Uterus (tissue), 4 donors: ENCODE results near the gene BRF1. TPM values are rescaled to one million over a fixed set of nuclear protein-coding genes. Genes with fewer than 3 reads are reported as not detected.

Experiments used
- DNase-seq, 2 donors: peaks; one replicate each; pipeline ENCODE4 v3.0.0-alpha.2; 2019 to 2020
- H3K27ac ChIP-seq, 2 donors: fragments of 200-600 bp; sonication (generic); 1 replicate in 1 of 2; 2 replicates in 1 of 2; pipeline ENCODE4 v1.5.1; 2016 to 2018
- H3K27me3 ChIP-seq, 2 donors: fragments of 200-600 bp; sonication (generic); one replicate each; pipeline ENCODE4 v1.5.1; 2018 to 2019; ENCODE audit warnings: control low read depth in 1 of 2
- H3K36me3 ChIP-seq, 2 donors: fragments of 200-600 bp; sonication (generic); one replicate each; pipeline ENCODE4 v1.5.1; 2019; ENCODE audit warnings: control low read depth in 1 of 2
- H3K4me1 ChIP-seq, 2 donors: fragments of 200-600 bp; sonication (generic); one replicate each; pipeline ENCODE4 v1.5.1; 2018 to 2019; ENCODE audit warnings: control low read depth in 1 of 2
- H3K4me3 ChIP-seq, 2 donors: fragments of 200-600 bp; sonication (generic); 1 replicate in 1 of 2; 2 replicates in 1 of 2; pipeline ENCODE4 v1.5.1; 2018 to 2019; ENCODE audit warnings: mild to moderate bottlenecking in 1 of 2
- H3K9me3 ChIP-seq, 2 donors: fragments of 200-600 bp; sonication (generic); one replicate each; pipeline ENCODE4 v1.5.1; 2019; ENCODE audit warnings: control low read depth in 1 of 2
- CTCF ChIP-seq, 4 experiments: fragments of 200-600 bp in 2 of 4; fragments of 450-650 bp in 2 of 4; sonication (generic) in 2 of 4; IDR thresholded peaks; one replicate each; pipeline ENCODE4 v1.5.1; 2016 to 2019; ENCODE audit warnings: antibody characterized with exemption in 4 of 4, mild to moderate bottlenecking in 2 of 4, moderate library complexity in 1 of 4
- POLR2A ChIP-seq, 2 donors: fragments of 450-650 bp; IDR thresholded peaks; one replicate each; pipeline ENCODE4 v1.6.1; 2016; ENCODE audit warnings: antibody characterized with exemption in 2 of 2, mild to moderate bottlenecking in 1 of 2, moderate library complexity in 1 of 2
- intact Hi-C: fragments of 100-400 bp; cut with DNase I; formaldehyde crosslinking; loops from one replicate; pipeline ENCODE4 v1.15.1; 2023; ENCODE audit warnings: low total_unique reads
- total RNA-seq, 4 donors: library from RNA; depleted of rRNA in 3 of 4; stranded (reverse); fragments of >200 nt in 3 of 4; gene quantifications; one replicate each; pipeline versions ENCODE4 v1.1.0 to v1.2.4, GENCODE V29; 2014 to 2023
- donor health status: DM: yes; HTN: yes; CAD: no.

Gene BRF1
- total RNA-seq, 4 donors from 2014 or later, result 9.7 to 77.7 (median 61.3) TPM

- no peak overlapping the region for H3K4me3 ChIP-seq
- intact Hi-C loops, result no loop called here
- H3K27ac ChIP-seq, result no peak overlapping the region
- no peak for TF ChIP-seq CTCF (IDR thresholded peaks at IDR 0.05)
- no peak for TF ChIP-seq POLR2A (IDR thresholded peaks at IDR 0.05)
- no peaks in the 10 kb centered on the region for H3K36me3 ChIP-seq
- DNase-seq, result no peak
- no peaks in the 10 kb centered on the region for H3K9me3 ChIP-seq
- peaks cover 0 to 4% of the 10 kb centered on the region in 2 donors for H3K4me1 ChIP-seq
- no peaks in the 10 kb centered on the region for H3K27me3 ChIP-seq
Observed at GRCh38 chr14:105177082-105177481, 123.7 kb downstream of the BRF1 start.

GRCh38 chr14:105176513-105176912 lies 124.3 kb downstream of the BRF1 start:
- no peak for DNase-seq
- Histone ChIP-seq H3K36me3 (no peaks in the 10 kb centered on the region), H3K9me3 (no peaks in the 10 kb centered on the region), H3K4me1 (peaks cover 0 to 4% of the 10 kb centered on the region in 2 donors), H3K27ac (no peak overlapping the region), H3K4me3 (no peak overlapping the region), H3K27me3 (no peaks in the 10 kb centered on the region)
- intact Hi-C loops, result no loop called here
- TF ChIP-seq CTCF (IDR thresholded peaks at IDR 0.05) (no peak), POLR2A (IDR thresholded peaks at IDR 0.05) (no peak)

- intact Hi-C loops, result no loop called here
- H3K4me3 ChIP-seq, result no peak overlapping the region
- DNase-seq, result no peak
- peaks cover 0 to 7% of the 10 kb centered on the region in 2 donors for H3K27me3 ChIP-seq
- no peaks in the 10 kb centered on the region for H3K9me3 ChIP-seq
- TF ChIP-seq CTCF (IDR thresholded peaks at IDR 0.05) (no peak), POLR2A (IDR thresholded peaks at IDR 0.05) (no peak)
- no peaks in the 10 kb centered on the region for H3K36me3 ChIP-seq
- H3K4me1 ChIP-seq, result no peaks in the 10 kb centered on the region
- H3K27ac ChIP-seq, result no peak overlapping the region
Observed at GRCh38 chr14:105173901-105174894, 126.6 kb downstream of the BRF1 start.

GRCh38 chr14:105173145-105173544 lies 127.7 kb downstream of the BRF1 start:
- peaks cover 0 to 9% of the 10 kb centered on the region in 2 donors for H3K27me3 ChIP-seq
- no peak overlapping the region for H3K4me3 ChIP-seq
- H3K36me3 ChIP-seq, result no peaks in the 10 kb centered on the region
- H3K4me1 ChIP-seq, result no peaks in the 10 kb centered on the region
- intact Hi-C loops, result no loop called here
- H3K27ac ChIP-seq, result no peak overlapping the region
- no peaks in the 10 kb centered on the region for H3K9me3 ChIP-seq
- TF ChIP-seq CTCF (IDR thresholded peaks at IDR 0.05) (no peak), POLR2A (IDR thresholded peaks at IDR 0.05) (no peak)
- DNase-seq, result no peak

GRCh38 chr14:105172476-105172875 lies 128.3 kb downstream of the BRF1 start:
- H3K9me3 ChIP-seq, result no peaks in the 10 kb centered on the region
- H3K27me3 ChIP-seq, result peaks cover 0 to 9% of the 10 kb centered on the region in 2 donors
- no peak overlapping the region for H3K27ac ChIP-seq
- TF ChIP-seq CTCF (IDR thresholded peaks at IDR 0.05), result no peak
- no peak for TF ChIP-seq POLR2A (IDR thresholded peaks at IDR 0.05)
- intact Hi-C loops, result no loop called here
- H3K4me1 ChIP-seq, result peaks cover 0 to 5% of the 10 kb centered on the region in 2 donors
- no peaks in the 10 kb centered on the region for H3K36me3 ChIP-seq
- DNase-seq, result no peak
- H3K4me3 ChIP-seq, result no peak overlapping the region
